H1 (cell line): ENCODE measurements around the gene ZNF277. TPM values are rescaled to one million over a fixed set of nuclear protein-coding genes. Genes with fewer than 3 reads are reported as not detected.
A peak's percentile ranks its signal among the peaks of the same experiment; 100 is the strongest.

Experiments used
- BCL11A ChIP-seq, 2 experiments: IDR thresholded peaks; one replicate each; pipeline ENCODE4 v1.6.1; 2011; ENCODE audit warnings: low read depth in 2 of 2, low read length in 2 of 2, mild to moderate bottlenecking in 2 of 2
- CBX5 ChIP-seq: fragments of 300-800, 300-1000 bp; sonication (generic); IDR thresholded peaks from 2 replicates; pipeline ENCODE4 v1.7.1; 2016; ENCODE audit warnings: antibody characterized with exemption, low read length, low read depth
- CTBP2 ChIP-seq: IDR thresholded peaks from 2 replicates; pipeline ENCODE4 v1.7.0; 2011; ENCODE audit warnings: borderline replicate concordance, mild to moderate bottlenecking, moderate library complexity, mixed read lengths, low read length; ENCODE audit not compliant: insufficient read depth, insufficient read length
- EGR1 ChIP-seq: IDR thresholded peaks from 2 replicates; pipeline ENCODE4 v1.6.1; 2011; ENCODE audit warnings: low read depth, low read length, borderline replicate concordance
- NANOG ChIP-seq: IDR thresholded peaks from 2 replicates; pipeline ENCODE4 v1.6.1; 2011; ENCODE audit warnings: low read length, low read depth, mild to moderate bottlenecking, inconsistent platforms; ENCODE audit not compliant: insufficient read depth, poor library complexity, severe bottlenecking
- RFX5 ChIP-seq: IDR thresholded peaks from 2 replicates; pipeline ENCODE4 v1.6.1; 2011; ENCODE audit warnings: low read depth, low read length, improper control_type of control experiment, borderline replicate concordance
- SRF ChIP-seq: IDR thresholded peaks from 2 replicates; pipeline ENCODE4 v1.6.1; 2011; ENCODE audit warnings: mild to moderate bottlenecking, low read depth, low read length, moderate library complexity
- ZNF274 ChIP-seq: IDR thresholded peaks from 2 replicates; pipeline ENCODE4 v1.7.0; 2012; ENCODE audit warnings: low read length, borderline replicate concordance; ENCODE audit errors: extremely low read depth
- polyA plus RNA-seq, 7 experiments: library from polyadenylated mRNA; depleted of rRNA in 3 of 7; stranded (reverse) in 5 of 7; unstranded in 2 of 7; fragments of >200 nt in 5 of 7; fragments of 200-250 nt in 2 of 7; gene quantifications; 1 replicate in 5 of 7; 2 replicates in 1 of 7; 4 replicates in 1 of 7; pipeline versions ENCODE4 v1.2.1 to v1.2.3, GENCODE V29; 2011 to 2013; ENCODE audit warnings: missing spikeins in 2 of 7, mixed read lengths in 2 of 7
- total RNA-seq: library from RNA; stranded (reverse); fragmentation: NEBNext Ultra II Directional; extraction: Animal tissue kit (Norgen Biotek cat#: 25700); gene quantifications from 2 replicates; pipeline ENCODE4 v1.2.1, GENCODE V29; 2021
- TF ChIP-seq, protein P1 (sequence below): fragments of 300-600 bp; sonication (generic); IDR thresholded peaks from 2 replicates; pipeline ENCODE4 v1.7.1; 2012; ENCODE audit warnings: low read length, moderate library complexity, mild to moderate bottlenecking, inconsistent platforms; ENCODE audit not compliant: insufficient replicate concordance

Gene ZNF277
- total and polyA plus RNA-seq, 2 of the 8 experiments (the other 6 are each of a cell fraction or from before 2014, with no cell fraction given), result 5.1 to 21.7 TPM

DNA sequence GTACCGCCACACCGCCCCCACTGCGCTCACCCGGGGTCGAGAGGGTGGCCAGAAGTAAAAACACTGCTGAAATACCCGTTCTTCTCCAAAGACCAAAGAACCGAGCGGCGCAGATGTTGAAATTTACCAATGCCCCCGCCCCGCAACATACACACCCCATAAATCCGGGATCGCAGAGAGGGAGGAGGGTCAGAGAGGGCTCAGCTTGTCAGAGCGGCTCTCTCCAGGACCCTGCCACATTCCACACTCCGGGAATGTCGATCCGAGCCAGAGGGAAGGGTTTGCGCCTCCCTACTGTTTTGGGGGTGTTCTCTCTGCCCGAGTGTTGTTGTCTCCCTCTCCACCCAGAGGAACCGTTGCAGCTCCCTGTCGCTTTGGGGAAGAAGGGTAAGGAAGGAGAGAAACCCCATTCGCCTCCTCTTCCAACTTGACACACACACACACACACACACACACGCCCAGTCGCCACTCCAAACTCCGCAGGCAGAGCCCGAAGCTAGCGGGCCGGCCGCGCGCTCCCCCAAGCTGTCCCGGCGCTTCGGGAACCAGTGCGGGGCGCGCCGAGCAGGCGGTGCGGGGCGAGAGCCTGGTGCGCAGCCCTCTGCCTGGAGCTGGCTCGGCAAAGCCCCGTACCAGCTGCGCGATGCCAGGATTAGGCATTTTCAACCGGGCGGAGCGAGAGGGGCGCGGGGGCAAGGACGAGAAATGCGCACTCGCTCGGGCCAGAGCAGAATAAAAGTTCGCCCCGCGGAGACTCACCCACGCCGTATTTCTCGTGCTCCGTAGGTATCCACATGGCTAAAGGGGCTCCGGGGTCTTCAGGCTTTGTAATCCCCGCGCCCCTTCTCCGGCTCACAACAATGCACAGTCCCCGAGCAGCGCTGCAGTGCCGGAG lies 905 bp upstream of the ZNF277 start (continued):
- TF ChIP-seq, protein P1, sequence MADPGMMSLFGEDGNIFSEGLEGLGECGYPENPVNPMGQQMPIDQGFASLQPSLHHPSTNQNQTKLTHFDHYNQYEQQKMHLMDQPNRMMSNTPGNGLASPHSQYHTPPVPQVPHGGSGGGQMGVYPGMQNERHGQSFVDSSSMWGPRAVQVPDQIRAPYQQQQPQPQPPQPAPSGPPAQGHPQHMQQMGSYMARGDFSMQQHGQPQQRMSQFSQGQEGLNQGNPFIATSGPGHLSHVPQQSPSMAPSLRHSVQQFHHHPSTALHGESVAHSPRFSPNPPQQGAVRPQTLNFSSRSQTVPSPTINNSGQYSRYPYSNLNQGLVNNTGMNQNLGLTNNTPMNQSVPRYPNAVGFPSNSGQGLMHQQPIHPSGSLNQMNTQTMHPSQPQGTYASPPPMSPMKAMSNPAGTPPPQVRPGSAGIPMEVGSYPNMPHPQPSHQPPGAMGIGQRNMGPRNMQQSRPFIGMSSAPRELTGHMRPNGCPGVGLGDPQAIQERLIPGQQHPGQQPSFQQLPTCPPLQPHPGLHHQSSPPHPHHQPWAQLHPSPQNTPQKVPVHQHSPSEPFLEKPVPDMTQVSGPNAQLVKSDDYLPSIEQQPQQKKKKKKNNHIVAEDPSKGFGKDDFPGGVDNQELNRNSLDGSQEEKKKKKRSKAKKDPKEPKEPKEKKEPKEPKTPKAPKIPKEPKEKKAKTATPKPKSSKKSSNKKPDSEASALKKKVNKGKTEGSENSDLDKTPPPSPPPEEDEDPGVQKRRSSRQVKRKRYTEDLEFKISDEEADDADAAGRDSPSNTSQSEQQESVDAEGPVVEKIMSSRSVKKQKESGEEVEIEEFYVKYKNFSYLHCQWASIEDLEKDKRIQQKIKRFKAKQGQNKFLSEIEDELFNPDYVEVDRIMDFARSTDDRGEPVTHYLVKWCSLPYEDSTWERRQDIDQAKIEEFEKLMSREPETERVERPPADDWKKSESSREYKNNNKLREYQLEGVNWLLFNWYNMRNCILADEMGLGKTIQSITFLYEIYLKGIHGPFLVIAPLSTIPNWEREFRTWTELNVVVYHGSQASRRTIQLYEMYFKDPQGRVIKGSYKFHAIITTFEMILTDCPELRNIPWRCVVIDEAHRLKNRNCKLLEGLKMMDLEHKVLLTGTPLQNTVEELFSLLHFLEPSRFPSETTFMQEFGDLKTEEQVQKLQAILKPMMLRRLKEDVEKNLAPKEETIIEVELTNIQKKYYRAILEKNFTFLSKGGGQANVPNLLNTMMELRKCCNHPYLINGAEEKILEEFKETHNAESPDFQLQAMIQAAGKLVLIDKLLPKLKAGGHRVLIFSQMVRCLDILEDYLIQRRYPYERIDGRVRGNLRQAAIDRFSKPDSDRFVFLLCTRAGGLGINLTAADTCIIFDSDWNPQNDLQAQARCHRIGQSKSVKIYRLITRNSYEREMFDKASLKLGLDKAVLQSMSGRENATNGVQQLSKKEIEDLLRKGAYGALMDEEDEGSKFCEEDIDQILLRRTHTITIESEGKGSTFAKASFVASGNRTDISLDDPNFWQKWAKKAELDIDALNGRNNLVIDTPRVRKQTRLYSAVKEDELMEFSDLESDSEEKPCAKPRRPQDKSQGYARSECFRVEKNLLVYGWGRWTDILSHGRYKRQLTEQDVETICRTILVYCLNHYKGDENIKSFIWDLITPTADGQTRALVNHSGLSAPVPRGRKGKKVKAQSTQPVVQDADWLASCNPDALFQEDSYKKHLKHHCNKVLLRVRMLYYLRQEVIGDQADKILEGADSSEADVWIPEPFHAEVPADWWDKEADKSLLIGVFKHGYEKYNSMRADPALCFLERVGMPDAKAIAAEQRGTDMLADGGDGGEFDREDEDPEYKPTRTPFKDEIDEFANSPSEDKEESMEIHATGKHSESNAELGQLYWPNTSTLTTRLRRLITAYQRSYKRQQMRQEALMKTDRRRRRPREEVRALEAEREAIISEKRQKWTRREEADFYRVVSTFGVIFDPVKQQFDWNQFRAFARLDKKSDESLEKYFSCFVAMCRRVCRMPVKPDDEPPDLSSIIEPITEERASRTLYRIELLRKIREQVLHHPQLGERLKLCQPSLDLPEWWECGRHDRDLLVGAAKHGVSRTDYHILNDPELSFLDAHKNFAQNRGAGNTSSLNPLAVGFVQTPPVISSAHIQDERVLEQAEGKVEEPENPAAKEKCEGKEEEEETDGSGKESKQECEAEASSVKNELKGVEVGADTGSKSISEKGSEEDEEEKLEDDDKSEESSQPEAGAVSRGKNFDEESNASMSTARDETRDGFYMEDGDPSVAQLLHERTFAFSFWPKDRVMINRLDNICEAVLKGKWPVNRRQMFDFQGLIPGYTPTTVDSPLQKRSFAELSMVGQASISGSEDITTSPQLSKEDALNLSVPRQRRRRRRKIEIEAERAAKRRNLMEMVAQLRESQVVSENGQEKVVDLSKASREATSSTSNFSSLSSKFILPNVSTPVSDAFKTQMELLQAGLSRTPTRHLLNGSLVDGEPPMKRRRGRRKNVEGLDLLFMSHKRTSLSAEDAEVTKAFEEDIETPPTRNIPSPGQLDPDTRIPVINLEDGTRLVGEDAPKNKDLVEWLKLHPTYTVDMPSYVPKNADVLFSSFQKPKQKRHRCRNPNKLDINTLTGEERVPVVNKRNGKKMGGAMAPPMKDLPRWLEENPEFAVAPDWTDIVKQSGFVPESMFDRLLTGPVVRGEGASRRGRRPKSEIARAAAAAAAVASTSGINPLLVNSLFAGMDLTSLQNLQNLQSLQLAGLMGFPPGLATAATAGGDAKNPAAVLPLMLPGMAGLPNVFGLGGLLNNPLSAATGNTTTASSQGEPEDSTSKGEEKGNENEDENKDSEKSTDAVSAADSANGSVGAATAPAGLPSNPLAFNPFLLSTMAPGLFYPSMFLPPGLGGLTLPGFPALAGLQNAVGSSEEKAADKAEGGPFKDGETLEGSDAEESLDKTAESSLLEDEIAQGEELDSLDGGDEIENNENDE, result no peak
- TF ChIP-seq EGR1 (0 out of 2 replicates have a peak, but pooled peaks have one; percentile 6), NANOG (peak; percentile 1), CTBP2 (peak; percentile 94), RFX5 (no peak), CBX5 (no peak), ZNF274 (no peak), BCL11A (IDR thresholded peaks at IDR 0.05; ENCODE audit: low read depth in 2 of 2, low read length in 2 of 2) (no peak), SRF (no peak)
